SK-N-SH (cell line): ENCODE measurements around the gene MAP3K5. TPM values are rescaled to one million over a fixed set of nuclear protein-coding genes. Genes with fewer than 3 reads are reported as not detected.

ENCODE experiments used
- CTCF ChIA-PET: fragments of 300-600, 350-600 bp; formaldehyde crosslinking; extraction: SDS; loops from one replicate; lab custom pipeline; 2021; lab: Yijun Ruan, JAX
- POLR2A ChIA-PET: fragments of 350-600 bp; sonication (Branson Sonifier 250); formaldehyde crosslinking; extraction: SDS; loops from one replicate; lab custom pipeline; 2020; ENCODE audit warnings: antibody characterized with exemption, inconsistent platforms; lab: Yijun Ruan, JAX
- DNase-seq: peaks from one replicate; pipeline ENCODE4 v3.0.0; 2012
- H2AFZ ChIP-seq: fragments of 200-600 bp; sonication (generic); 2 replicates; pipeline ENCODE4 v1.8.1; 2016; ENCODE audit warnings: antibody characterized with exemption, mild to moderate bottlenecking, low read depth
- H3F3A ChIP-seq: fragments of 200-600 bp; sonication (generic); replicated peaks from 2 replicates; pipeline ENCODE3; 2016; ENCODE audit warnings: antibody characterized with exemption, mild to moderate bottlenecking; ENCODE audit not compliant: insufficient read depth
- H3K27ac ChIP-seq, 2 experiments: fragments of 200-500 bp in 1 of 2; fragments of 200-600 bp in 1 of 2; sonication (Bioruptor generic) in 1 of 2; sonication (generic), shearing (Covaris generic) in 1 of 2; 2 replicates each; pipeline versions ENCODE4 v1.5.1 to v1.6.1; 2014 to 2016; ENCODE audit warnings: low read depth in 2 of 2, inconsistent platforms in 1 of 2, low read length in 1 of 2, mild to moderate bottlenecking in 1 of 2, mixed read lengths in 1 of 2
- H3K27me3 ChIP-seq: fragments of 200-600 bp; sonication (generic), shearing (Covaris generic); 2 replicates; pipeline ENCODE4 v1.6.1; 2016; ENCODE audit warnings: mixed run types; ENCODE audit not compliant: insufficient read depth
- H3K36me3 ChIP-seq, 2 experiments: fragments of 200-500 bp in 1 of 2; fragments of 200-600 bp in 1 of 2; sonication (Bioruptor generic) in 1 of 2; sonication (generic) in 1 of 2; replicated peaks in 1 of 2; 2 replicates each; pipeline versions ENCODE3 to v1.5.1; 2014 to 2016; ENCODE audit warnings: low read length in 1 of 2, mild to moderate bottlenecking in 1 of 2; ENCODE audit not compliant: insufficient read depth in 2 of 2, control insufficient read depth in 1 of 2
- H3K4me1 ChIP-seq, 2 experiments: fragments of 200-500 bp in 1 of 2; fragments of 200-600 bp in 1 of 2; sonication (Bioruptor generic) in 1 of 2; sonication (generic), shearing (Covaris generic) in 1 of 2; 2 replicates each; pipeline versions ENCODE4 v1.5.1 to v1.6.1; 2014 to 2016; ENCODE audit warnings: low read depth in 1 of 2, low read length in 1 of 2, mixed run types in 1 of 2; ENCODE audit not compliant: insufficient read depth in 2 of 2, control insufficient read depth in 1 of 2
- H3K4me2 ChIP-seq: fragments of 200-600 bp; sonication (generic), shearing (Covaris generic); 2 replicates; pipeline ENCODE4 v1.6.1; 2017; ENCODE audit warnings: mixed run types
- H3K4me3 ChIP-seq, 2 experiments: fragments of 200-500 bp in 1 of 2; fragments of 200-600 bp in 1 of 2; sonication (Bioruptor generic) in 1 of 2; sonication (generic), shearing (Covaris generic) in 1 of 2; 2 replicates each; pipeline versions ENCODE4 v1.5.1 to v1.8.1; 2014 to 2016; ENCODE audit warnings: low read depth in 2 of 2, inconsistent platforms in 1 of 2, low read length in 1 of 2, mild to moderate bottlenecking in 1 of 2, mixed read lengths in 1 of 2, moderate library complexity in 1 of 2
- H3K79me2 ChIP-seq: fragments of 200-600 bp; sonication (generic); 2 replicates; pipeline ENCODE4 v1.8.1; 2017; ENCODE audit warnings: mild to moderate bottlenecking; ENCODE audit not compliant: insufficient read depth
- H3K9ac ChIP-seq: fragments of 200-600 bp; sonication (generic); 2 replicates; pipeline ENCODE4 v1.6.1; 2017; ENCODE audit warnings: mixed run types
- H3K9me2 ChIP-seq: fragments of 200-600 bp; sonication (generic); 2 replicates; pipeline ENCODE4 v1.6.1; 2017; ENCODE audit warnings: mixed run types
- H3K9me3 ChIP-seq: fragments of 200-600 bp; sonication (generic); 2 replicates; pipeline ENCODE4 v1.6.1; 2017; ENCODE audit warnings: mixed run types, mild to moderate bottlenecking, moderate library complexity
- H4K20me1 ChIP-seq: fragments of 200-600 bp; sonication (generic); 2 replicates; pipeline ENCODE4 v1.6.1; 2017; ENCODE audit warnings: mild to moderate bottlenecking, mixed run types; ENCODE audit not compliant: insufficient read depth
- ELF1 ChIP-seq: IDR thresholded peaks from 2 replicates; pipeline ENCODE4 v1.4.0; 2012
- FOXM1 ChIP-seq: IDR thresholded peaks from 2 replicates; pipeline ENCODE4 v1.4.0; 2012; ENCODE audit warnings: low read depth, mild to moderate bottlenecking
- GATA2 ChIP-seq: sonication (generic); formaldehyde crosslinking; IDR thresholded peaks from 2 replicates; pipeline ENCODE4 v1.5.0; 2020; ENCODE audit warnings: mild to moderate bottlenecking, missing genetic modification reagents
- IRF3 ChIP-seq: fragments of 150-350 bp; IDR thresholded peaks from 2 replicates; pipeline ENCODE4 v1.6.1; 2016; ENCODE audit warnings: mild to moderate bottlenecking, low read depth, low read length
- MAX ChIP-seq: IDR thresholded peaks from 2 replicates; pipeline ENCODE4 v1.4.0; 2012; ENCODE audit warnings: low read depth
- MEF2A ChIP-seq: IDR thresholded peaks from 2 replicates; pipeline ENCODE4 v1.4.0; 2012; ENCODE audit warnings: low read depth, borderline replicate concordance
- MXI1 ChIP-seq: IDR thresholded peaks from 2 replicates; pipeline ENCODE4 v1.6.1; 2012; ENCODE audit warnings: mild to moderate bottlenecking, low read depth, low read length, improper control_type of control experiment
- NRF1 ChIP-seq: IDR thresholded peaks from 2 replicates; pipeline ENCODE4 v1.6.1; 2012; ENCODE audit warnings: low read depth, mild to moderate bottlenecking, low read length
- RCOR1 ChIP-seq: fragments of 150-350 bp; IDR thresholded peaks from 2 replicates; pipeline ENCODE4 v1.6.1; 2017; ENCODE audit warnings: antibody characterized with exemption, low read length
- RFX5 ChIP-seq: IDR thresholded peaks from 2 replicates; pipeline ENCODE4 v1.6.1; 2012; ENCODE audit warnings: mild to moderate bottlenecking, improper control_type of control experiment, low read length
- SMC3 ChIP-seq: IDR thresholded peaks from 2 replicates; pipeline ENCODE4 v1.6.1; 2012; ENCODE audit warnings: low read depth, low read length, improper control_type of control experiment
- TAF1 ChIP-seq: IDR thresholded peaks from 2 replicates; pipeline ENCODE4 v1.6.1; 2012; ENCODE audit warnings: low read depth, mild to moderate bottlenecking, low read length, moderate library complexity, borderline replicate concordance
- TCF12 ChIP-seq: IDR thresholded peaks from 2 replicates; pipeline ENCODE4 v1.4.0; 2012
- USF1 ChIP-seq: IDR thresholded peaks from 2 replicates; pipeline ENCODE4 v1.4.0; 2012; ENCODE audit warnings: low read depth, borderline replicate concordance
- USF2 ChIP-seq: fragments of 150-350 bp; IDR thresholded peaks from 2 replicates; pipeline ENCODE4 v1.6.1; 2017; ENCODE audit warnings: antibody characterized with exemption, low read length, low read depth, borderline replicate concordance
- YY1 ChIP-seq: IDR thresholded peaks from 2 replicates; pipeline ENCODE4 v1.4.0; 2012; ENCODE audit warnings: low read depth, mild to moderate bottlenecking
- WGBS: methylation state at CpG from one replicate; pipeline ENCODE4 v1.1.6; 2017; ENCODE audit warnings: low lambda C conversion rate; 5-methylcytosine and 5-hydroxymethylcytosine counted together
- polyA plus RNA-seq, 3 experiments: library from polyadenylated mRNA; depleted of rRNA; stranded (reverse); fragments of >200 nt; gene quantifications; 2 replicates each; pipeline ENCODE4 v1.2.3, GENCODE V29; 2012

The MAP3K5 gene
- polyA plus RNA-seq, 1 of the 3 experiments (the other 2 are of a cell fraction), result 1.4 TPM

GRCh38 chr6:136710877-136711552, 81.3 kb downstream of the MAP3K5 start:
- no peaks in the 10 kb centered on the region for H3K36me3 ChIP-seq
- no peaks in the 10 kb centered on the region for H3K9me2 ChIP-seq
- no peaks in the 10 kb centered on the region for H3F3A ChIP-seq
- no peaks in the 10 kb centered on the region for H3K79me2 ChIP-seq
- no peak overlapping the region for H3K9ac ChIP-seq
- DNase-seq, result no peak
- no peak overlapping the region for H2AFZ ChIP-seq
- H3K9me3 ChIP-seq, result no peaks in the 10 kb centered on the region
- TF ChIP-seq RCOR1 (no peak), ELF1 (no peak), NRF1 (no peak), SMC3 (no peak), FOXM1 (no peak), USF1 (no peak), RFX5 (no peak), TAF1 (no peak), GATA2 (CRISPR knock-in tag) (no peak), TCF12 (no peak), USF2 (no peak), MEF2A (no peak), MAX (no peak), IRF3 (no peak)
- H3K4me1 ChIP-seq, result no peaks in the 10 kb centered on the region; a peak in 1 of 4 replicates
- POLR2A ChIA-PET, result no interaction called here
- no peaks in the 10 kb centered on the region for H4K20me1 ChIP-seq
- no peak overlapping the region for H3K4me3 ChIP-seq
- no peak overlapping the region for H3K4me2 ChIP-seq
- WGBS, result 88% methylated on average over 7 of the region's 7 CpGs
- H3K27ac ChIP-seq, result no peak overlapping the region
- no peaks in the 10 kb centered on the region for H3K27me3 ChIP-seq
- CTCF ChIA-PET, result interaction anchor here (1.1 to 1.5 kb wide), 3 partner anchors 9 to 82 kb away, joined by 3 to 4 read pairs (median 3); partner anchors contain the start of gene MAP3K5

GRCh38 chr6:136709429-136709828, 82.8 kb downstream of the MAP3K5 start:
- Histone ChIP-seq H4K20me1 (no peaks in the 10 kb centered on the region), H3K27me3 (no peaks in the 10 kb centered on the region), H3K9ac (no peak overlapping the region), H2AFZ (no peak overlapping the region), H3K27ac (no peak overlapping the region), H3K36me3 (no peaks in the 10 kb centered on the region), H3K4me3 (no peak overlapping the region), H3K9me3 (no peaks in the 10 kb centered on the region), H3K9me2 (no peaks in the 10 kb centered on the region), H3F3A (no peaks in the 10 kb centered on the region), H3K79me2 (no peaks in the 10 kb centered on the region), H3K4me1 (no peaks in the 10 kb centered on the region; a peak in 1 of 4 replicates), H3K4me2 (no peak overlapping the region)
- ChIA-PET CTCF (interaction anchor here (1.5 kb wide), 1 partner anchor 83 kb away, joined by 3 read pairs; the partner anchor contains the start of gene MAP3K5), POLR2A (no interaction called here)
- TF ChIP-seq MXI1 (no peak), MAX (no peak), YY1 (no peak), RFX5 (no peak)
- no peak for DNase-seq
